Stimulated activated CD4-positive, alpha-beta T cell treated with anti-CD3 and anti-CD28 coated beads, Interleukin-4, amount 100 ng/mL, for 4 hours (primary cell): Measurements from ENCODE around the gene RAB7A.
"Not testable (repeated sequence)": the region's sequence is repeated elsewhere in the genome, so short reads cannot be mapped to it uniquely, and the experiment has no call there.

Experiments used
- DNase-seq, 2 experiments: peaks; one replicate each; pipeline ENCODE4 v3.0.0-alpha.2; 2020

RAB7A gene

DNA sequence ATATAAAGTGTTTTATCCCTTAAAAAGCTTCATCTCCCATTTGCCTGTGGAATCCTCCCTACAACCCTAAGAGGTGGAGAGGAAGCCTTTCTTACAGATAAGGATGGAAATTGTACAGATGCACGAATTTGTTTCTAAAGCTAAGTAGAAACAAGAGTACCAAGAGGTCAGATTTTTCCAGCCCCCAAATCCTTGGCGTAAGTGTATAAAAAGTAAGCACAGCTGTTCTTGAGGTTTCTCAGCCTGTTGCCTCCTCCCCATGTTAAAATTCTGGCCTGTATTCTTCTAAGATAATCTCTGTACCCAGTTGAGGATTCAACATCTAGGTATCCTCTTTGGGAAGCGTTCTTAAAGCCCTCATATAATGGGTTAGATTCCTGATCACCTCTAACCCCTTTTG is 34.9 kb downstream of the RAB7A start:
- no peak for DNase-seq

DNA sequence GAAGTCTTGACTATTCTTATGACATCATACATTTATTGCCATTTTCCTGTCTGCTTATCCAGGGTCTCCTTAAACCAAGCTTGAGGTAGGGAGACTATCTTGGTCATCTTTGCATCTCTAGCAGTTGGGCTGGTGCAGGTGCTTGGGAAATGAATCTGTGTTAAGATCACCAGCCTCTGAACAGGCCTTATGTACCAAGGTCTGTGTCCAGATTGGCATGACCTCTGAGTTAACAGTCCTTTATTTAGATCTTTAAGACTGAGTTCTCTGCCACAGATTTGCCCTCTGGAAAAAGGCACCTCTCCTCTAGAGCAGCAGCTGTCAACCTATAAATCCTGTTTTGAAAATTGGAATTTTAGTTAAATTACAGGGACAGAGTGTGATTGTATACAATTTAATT is 35.4 kb downstream of the RAB7A start:
- no peak for DNase-seq

DNA sequence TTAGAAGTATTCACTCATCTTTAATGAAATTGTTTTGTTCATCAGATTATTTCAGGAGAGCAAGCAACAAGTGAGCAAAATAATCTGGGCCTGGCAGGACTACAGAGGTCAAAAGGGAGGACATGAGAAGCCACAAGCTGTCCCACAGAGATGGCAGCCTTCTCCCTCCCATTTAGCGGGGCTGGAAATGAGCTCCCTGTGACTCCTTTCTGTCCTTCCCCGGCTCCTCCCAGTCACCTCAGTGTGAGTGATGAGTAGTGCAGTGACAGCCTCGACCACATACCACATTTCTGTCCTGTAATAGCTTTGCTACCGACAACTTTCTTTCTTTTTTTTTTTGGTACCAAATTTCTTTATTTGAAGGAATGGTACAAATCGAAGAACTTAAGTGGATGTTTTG is 38.0 kb downstream of the RAB7A start:
- no peak for DNase-seq

DNA sequence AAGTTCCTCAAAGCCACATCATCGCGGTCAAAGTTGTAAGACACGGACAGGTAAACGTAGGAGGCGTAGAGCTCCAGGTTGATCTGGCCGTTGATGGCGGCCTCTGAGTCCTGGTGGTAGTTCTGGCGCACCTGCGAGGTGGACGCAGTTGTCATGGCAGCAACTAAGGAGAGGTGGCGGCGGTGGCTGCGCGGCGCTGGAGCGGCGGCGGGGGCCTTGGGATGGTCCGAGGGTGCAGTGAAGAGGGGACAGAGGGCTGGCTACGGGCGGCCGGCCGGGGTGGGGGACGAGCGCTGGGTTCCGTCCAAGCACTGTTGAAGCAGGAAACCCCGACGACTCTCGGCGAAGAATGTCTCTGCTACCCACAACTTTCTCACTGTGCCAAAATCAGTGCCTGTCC is 38.9 kb downstream of the RAB7A start:
- DNase-seq: no peak

DNA sequence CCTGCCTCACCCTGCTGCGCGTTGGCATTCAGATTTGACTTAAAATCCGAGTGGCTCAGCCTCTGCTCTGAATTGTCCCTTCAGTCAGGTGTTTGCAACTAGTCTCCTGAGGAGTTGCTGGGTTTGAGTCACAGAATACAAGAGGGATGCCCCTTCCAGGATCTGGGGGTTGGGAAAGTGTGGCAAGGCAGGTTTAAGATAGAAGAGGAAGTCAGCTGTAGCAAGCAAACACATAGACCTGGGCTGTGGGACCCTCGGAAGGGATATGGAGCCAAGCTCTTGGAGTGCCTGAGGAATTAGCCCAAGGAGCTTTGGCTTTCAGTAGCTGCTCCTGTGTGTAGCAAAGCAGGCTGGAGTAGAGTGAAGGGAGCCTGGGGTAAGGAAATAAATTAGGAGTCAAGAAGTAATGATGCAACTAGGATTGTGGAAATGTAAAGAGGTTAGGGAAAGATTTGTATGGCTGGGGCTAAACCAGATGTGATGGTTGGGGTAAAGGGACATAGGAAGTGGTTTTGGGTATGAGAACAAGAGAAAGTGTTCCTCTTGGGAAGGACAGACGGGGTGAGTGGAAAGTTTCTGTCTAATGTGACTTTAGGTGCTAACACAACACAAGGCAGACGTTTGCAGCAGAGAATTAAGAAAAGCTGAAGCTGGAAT is 41.2 kb downstream of the RAB7A start:
- no peak for DNase-seq

DNA sequence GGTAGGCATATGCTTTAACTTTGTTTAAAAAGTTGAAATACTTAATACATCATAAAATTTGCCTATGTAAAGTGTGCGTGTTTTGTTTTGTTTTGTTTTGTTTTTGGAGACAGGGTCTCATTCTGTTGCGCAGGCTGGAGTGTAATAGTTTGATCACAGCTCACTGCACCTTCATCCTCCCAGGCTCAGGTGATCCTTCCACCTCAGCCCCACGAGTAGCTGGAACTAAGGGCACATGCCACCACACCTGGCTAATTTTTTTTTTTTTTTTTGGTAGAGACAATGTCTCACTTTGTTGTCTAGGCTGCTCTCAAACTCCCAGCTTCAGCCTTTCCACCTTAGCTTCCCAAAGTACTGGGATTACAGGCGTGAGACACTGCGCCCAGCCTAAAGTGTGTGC is 42.5 kb downstream of the RAB7A start:
- no peak for DNase-seq

DNA sequence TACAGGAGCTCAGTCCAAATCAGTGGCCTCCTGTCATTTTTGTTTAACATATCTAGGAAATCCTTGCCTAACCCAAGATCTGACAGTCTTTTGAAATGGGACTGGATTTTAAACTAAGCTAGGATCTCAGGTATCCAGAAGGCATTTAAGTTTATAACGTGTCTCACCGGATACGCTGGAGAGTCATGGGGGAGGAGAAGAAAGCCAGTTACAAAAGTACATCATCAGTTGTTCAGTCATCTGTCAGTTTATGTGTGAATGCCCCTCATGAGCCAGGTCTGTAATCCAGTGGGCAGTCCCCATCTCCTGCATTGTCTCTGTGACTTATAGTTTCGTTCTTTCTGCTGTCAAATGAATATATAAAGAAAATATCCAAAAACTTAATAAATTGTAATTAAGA is 44.4 kb downstream of the RAB7A start:
- no peak for DNase-seq

DNA sequence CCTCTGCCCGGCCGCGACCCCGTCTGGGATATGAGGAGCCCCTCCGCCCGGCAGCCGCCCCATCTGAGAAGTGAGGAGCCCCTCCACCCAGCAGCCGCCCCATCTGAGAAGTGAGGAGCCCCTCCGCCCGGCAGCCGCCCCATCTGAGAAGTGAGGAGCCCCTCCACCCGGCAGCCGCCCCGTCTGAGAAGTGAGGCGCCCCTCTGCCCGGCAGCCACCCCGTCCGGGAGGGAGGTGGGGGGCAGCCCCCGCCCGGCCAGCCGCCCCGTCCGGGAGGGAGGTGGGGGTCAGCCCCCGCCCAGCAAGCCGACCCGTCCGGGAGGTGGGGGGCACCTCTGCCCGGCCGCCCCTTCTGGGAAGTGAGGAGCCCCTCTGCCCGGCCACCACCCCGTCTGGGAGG is 47.2 kb downstream of the RAB7A start:
- DNase-seq: not testable (repeated sequence)

DNA sequence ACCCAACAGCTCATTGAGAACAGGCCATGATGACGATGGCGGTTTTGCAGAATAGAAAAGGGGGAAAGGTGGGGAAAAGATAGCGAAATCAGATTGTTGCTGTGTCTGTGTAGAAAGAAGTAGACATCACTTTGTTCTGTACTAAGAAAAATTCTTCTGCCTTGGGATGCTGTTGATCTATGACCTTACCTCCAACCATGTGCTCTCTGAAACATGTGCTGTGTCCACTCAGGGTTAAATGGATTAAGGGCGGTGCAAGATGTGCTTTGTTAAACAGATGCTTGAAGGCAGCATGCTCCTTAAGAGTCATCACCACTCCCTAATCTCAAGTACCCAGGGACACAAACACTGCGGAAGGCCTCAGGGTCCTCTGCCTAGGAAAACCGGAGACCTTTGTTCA is 47.6 kb downstream of the RAB7A start:
- not testable (repeated sequence) for DNase-seq

DNA sequence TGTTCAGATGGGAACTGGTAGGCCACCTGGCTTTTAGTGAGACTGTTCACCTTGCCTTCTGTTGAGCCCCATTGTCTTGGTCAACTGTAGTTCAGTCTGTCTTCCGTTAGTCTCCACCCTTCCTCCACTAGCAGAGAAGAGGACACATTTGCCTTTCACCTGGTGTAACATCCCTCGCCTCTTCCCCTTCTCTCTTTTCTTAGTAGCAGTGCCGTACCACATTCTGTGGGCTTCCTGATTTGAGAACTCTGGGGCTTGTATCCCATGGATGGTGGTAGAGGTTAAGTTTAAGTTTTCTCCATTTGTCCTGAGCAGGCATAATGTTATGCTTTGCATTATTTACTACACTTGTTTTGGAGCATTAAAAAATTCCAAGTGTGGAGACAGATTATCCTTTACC is 49.3 kb downstream of the RAB7A start:
- no peak for DNase-seq

DNA sequence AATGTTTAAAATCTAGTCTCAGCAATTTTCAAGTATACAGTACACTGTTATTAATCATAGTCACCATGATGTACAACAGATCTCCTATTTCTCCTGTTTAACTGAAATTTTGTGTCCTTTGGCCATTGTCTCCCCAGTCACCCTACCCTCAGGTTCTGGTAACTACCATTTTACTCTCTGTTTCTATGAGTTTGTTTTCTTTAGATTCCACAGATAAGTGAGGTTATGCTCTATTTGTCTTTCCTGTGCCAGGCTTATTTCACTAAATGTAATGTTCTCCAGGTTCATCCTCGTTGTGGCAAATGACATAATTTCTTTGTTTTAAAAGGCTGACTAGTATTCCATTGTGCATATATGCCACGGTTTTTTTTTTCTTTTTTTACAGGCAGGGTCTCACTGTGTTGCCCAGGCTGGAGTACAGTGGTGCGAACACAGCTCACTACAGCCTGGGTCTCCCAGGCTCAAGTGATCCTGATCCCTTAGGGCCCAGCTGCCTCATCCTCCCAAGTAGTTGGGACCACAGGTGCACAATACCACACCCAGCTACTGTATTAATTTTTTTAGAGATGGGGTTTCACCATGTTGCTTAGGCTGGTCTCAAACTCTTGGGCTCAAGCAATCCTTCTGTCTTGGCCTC is 50.0 kb downstream of the RAB7A start:
- no peak for DNase-seq

DNA sequence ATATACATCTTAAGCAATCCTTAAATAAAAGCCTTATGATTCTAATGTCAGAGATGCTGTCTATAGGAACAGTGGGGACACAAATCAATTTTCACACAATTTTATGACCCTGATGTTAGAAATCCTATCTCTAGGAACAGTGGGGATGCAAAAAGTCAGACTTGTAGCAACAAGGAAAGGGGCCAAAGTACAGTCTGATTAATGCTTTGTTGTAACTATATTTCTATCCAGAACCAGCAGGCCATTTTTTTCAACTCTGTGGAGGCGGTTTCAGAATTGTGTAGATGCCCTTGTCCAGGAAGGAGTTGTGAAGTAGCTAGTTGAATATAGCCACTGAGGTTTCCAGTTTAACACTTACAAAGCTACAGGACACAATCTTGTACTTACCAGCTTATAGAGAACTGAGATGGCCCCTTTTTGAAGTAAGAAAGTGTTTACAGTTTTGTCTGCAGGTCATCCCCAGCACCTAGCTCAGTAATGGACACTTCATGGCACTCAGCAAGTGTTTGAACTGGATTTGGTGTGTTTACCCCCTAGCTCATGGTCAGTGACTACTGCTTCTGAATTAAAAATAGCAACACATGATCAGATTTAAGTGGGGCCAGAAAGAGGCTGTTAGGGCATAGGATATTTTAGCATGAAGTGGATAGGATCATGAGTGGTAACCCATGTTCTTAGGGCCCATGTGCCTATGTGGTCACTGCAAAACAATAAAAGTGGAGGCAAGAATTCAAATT is 54.3 kb downstream of the RAB7A start:
- DNase-seq: no peak

DNA sequence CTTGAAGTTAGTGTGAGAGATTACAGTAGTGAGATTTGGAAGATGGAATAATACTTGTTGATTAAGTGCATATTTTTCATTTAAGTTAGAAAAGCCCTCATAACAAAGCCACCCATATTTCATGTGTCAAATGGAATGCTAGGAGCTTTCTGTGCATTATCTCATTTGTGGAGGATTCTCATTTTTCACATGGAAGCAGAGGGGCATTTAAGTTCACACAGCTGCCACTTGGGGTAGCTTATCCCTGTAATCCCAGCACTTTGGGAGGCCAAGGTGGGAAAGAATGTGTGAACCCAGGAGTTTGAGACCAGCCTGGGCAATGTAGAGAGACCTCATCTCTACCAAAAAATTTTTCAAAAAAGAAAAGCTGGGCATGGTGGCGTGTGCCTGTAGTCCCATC is 55.2 kb downstream of the RAB7A start:
- no peak for DNase-seq

DNA sequence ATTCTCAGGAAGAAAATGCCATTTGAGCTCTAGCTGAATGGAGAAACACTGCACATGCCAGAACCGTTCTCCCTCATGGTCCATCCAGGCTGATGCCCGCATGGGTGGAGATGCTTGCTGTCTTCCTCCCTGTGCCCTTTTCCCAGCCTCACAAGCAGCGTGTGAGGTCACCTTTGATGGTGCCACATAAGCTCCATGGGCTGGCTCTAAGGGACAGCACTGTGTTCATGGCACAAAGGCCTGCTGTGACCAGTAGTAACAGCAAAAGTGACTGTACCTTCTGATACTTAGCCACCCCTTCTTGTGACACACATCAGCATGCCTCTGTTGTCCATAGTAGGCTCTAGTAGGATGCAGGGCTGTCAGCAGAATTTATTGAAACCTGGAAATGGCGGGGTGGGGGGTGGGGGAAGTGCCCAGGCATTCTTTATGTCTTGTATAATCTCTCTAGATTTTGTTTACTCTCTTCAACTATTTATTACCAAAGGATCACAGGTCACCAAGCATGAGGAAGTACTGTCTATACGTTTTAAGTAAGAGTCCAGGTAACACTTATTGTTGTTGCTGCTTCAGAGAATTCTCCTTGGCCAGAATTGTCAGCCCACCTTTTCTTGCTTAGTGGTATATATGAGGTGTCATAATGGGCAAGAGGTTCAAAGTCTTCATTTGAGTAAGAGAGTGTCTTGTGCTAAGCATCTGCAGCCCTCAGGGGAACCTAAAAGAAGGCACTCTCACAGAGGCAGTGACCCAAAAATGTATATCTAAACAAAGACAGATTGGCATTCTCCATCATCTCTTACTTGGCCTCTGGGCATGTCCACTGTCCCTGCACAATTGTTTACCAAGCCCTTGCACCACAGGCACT is 56.5 kb downstream of the RAB7A start:
- no peak for DNase-seq

DNA sequence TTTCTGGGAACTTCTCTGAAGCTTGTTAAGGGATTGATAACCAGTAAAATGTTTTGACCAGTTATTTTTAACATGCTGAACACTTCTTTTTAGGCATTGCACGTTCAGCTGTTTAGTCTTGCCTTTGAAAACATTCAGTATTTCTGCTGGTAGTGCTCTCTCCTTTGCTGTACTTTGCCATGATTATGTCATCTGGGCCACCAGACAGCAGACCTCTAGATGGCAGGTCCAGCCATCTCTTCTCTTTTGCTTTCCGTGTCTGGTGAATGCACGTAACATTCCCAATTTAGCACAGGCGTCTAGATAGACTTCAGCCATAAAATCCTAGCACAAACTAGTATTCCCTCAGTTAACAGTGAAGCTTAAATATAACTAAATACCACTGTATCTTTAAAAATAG is 57.8 kb downstream of the RAB7A start:
- DNase-seq: no peak

DNA sequence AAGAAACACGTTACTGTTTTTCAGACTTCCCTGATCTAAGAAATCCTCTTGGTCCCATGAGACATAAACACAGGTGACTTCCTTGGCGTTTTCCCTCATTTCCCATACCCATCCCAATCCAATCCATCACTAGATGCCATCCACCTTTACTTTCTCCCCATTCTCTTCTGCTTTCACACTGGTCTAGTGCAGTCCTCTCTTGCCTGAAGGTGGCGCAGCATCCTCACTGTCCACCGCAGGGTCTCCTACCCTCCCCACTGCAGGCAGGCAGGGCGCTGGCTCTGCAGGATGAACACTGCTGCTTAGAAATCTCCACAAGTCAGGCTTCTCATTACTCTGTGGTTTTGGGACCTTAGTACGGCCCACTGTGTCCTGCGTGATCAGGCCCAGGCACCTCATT is 58.2 kb downstream of the RAB7A start:
- peak; percentile 47 to 58 for DNase-seq

DNA sequence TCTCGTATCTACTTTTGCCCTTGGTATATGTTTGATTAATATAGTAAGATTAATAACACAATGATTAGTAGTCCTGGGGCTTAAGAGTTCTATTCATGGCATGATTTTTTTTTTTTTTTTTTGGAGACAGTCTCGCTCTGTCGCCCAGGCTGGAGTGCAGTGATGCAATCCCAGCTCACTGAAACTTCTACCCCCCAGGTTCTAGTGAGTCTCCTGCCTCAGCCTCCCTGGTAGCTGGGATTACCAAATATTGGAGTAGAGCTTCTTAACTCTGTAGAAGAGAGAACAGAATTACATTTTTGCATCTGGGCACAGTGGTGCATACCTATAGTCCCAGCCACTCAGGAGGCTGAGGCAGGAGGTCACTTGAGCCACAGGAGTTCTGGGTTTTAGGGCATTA is 58.9 kb downstream of the RAB7A start:
- no peak for DNase-seq

DNA sequence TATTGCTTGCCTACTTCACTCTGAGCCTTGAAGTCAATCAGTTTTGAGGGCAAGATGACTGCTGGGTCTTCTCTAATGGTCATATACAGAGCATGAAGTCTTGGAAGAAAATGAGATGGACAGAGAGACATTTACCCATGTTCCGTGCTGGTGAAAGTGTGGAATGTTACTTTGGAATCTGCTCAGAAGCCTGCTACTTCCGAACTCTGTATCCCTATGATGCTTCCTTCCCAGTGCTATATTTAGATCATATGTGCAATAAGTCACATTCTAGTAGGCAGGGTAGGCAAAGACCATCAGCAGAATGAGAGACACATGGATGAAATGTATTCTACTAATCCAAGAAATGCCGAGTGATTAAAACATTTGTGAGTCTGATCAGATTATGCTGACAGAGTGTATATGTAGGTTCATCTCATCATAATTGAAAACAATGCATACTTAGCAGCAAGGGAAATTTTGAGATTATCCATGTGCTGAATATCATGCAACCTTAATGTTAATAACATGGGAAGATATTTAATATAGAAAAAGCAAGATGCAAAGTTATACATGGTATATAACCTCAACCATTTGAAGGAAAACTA is 60.5 kb downstream of the RAB7A start:
- DNase-seq: no peak

DNA sequence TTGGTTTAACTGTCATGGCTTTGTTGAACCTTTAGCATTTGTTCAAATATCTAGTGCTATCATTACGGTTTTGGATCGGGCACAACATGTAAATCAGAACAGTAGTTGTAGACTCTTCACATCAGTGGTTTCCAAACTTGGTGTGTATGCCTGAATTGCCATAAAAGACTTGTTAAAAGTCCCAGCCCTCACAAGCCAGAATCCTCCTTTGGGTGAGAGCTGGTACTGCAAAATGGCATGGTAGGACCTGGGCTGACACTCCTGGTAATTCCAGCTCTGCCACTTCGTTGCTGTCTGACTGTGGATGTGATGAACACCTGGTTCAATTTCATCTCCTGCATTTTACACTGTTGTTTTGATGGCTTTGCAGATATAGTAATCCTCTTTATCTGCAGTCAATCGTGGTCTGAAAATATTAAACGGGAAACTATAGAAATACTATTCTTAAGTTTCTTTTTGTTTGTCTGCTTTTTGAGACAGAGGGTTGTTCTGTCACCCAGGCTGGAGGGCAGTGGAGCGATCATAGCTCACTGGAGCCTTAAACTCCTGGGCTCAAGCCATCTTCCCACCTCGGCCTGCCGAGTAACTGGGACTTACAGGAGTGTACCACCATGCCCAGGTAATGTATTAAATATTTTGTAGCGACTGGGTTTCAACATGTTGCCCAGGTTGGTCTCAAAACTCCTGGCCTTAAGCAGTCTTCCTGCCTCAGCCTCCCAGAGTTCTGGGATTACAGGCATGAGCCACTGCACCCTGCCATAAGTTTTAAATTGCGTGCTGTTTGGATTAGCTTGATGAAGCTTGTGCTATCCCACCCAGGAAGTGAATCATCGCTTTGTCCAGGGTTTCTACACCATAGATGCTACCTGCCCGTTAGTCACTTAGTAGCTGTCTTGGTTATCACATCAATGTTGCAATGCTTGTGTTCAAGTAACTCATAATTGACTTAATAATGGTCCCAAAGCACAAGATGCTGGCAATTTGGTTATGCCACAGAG is 61.6 kb downstream of the RAB7A start:
- DNase-seq: peak in 1 of 2 experiments; percentile 45

DNA sequence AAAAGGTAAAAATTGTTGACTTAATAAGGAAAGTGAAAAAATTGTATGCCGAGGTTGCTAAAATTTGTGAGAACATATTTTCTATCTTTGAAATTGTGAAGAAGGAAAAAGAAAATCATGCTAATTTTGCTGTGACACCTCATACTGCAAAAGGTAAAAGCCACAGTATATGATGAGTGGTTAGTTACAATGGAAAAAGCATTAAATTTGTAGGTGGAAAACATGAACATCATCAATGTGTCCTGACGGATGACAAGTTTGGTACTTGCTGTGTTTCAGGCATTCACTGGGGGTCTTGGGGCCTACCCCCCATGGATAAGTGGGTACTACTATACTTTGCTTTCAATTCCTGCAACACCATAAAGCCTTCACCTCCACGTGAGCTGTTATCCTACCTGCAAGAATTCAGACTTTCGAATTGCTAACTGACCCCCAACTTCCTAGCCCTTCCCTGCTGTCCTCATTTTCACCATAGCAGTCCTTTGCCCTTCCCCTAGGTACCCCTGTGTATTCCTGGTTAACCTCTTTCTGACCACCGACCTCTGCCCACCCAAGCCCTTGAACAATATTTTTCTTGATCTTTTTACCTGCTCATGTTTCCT is 62.4 kb downstream of the RAB7A start:
- DNase-seq: no peak

DNA sequence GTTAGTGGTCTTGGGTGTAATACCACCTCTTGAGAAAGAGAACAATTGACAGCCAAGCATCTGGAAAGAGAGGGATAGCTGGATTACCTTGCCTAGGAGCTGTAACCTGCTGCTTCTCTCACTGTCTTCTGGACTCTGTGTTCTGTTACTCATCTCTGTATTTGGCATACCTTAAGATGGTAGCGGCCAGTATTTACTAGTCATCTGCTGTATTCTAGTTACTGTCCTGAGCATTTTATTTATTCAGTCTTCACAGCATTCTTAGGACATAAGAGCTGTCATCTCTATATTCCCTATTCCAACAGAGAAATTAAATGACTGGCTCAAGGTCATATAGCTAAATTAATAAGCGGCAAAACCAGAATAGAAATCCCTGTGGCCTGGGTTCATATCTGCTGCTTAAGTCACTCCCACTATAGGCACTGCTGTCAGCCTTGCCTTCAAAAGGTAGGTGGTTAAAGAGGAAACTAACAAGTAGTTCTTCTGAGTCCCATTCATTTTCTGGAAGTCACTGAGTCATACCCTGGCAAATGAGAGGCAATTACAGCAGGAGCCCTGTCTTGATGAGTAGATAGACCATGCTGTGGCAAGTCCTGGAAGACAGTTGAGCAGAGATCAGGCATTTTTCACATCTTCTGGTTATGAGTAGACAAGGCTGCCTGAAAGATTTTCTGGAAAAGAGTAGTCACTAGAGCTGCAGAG is 68.2 kb downstream of the RAB7A start:
- DNase-seq: peak in 1 of 2 experiments; percentile 62
